ENCODE results near the gene CASP2. TPM values are rescaled to one million over a fixed set of nuclear protein-coding genes. Genes with fewer than 3 reads are reported as not detected.
"Not testable (repeated sequence)": the region's sequence is repeated elsewhere in the genome, so short reads cannot be mapped to it uniquely, and the experiment has no call there.

The CASP2 gene
- polyA plus RNA-seq, 2 donors = 6.6 to 7.2 TPM

DNA sequence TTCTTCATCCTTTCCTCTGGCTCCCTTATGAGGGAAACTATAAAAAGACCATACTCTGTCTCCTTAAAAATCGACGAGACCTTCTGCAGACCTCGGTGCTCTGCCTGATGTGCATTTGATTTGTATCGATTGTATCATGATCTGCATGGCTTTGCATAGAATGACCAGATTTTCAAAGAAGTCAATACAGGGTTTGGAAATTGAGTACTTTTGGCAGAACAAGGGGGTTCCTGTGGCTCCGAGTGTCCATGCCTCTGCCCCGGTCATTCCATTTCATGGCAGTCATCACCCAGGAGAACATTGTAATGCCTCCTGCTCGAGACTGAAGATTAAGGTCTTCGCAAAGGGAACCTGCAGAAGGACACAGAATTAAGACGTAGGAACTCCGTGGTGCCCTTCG is 685 bp downstream of the CASP2 start:
- H3K27me3 ChIP-seq (ENCODE audit: control insufficient read depth in 1 of 2, insufficient read depth in 2 of 2, low read length in 2 of 2) = no peaks in the 10 kb centered on the region
- no peaks in the 10 kb centered on the region for H3K9me3 ChIP-seq (ENCODE audit: control insufficient read depth in 2 of 2, insufficient read depth in 1 of 2, low read depth in 1 of 2, low read length in 1 of 2)
- peak overlapping the region; percentile 85 for H3K4me3 ChIP-seq (ENCODE audit: low read depth in 1 of 2, low read length in 2 of 2)
- H3K4me1 ChIP-seq (ENCODE audit: control insufficient read depth in 2 of 2, insufficient read depth in 2 of 2, low read length in 1 of 2) = peaks cover 0 to 5% of the 10 kb centered on the region in 2 donors
- WGBS, 2 donors = 1 to 2% methylated on average over 11 of the region's 11 CpGs
- H3K36me3 ChIP-seq (ENCODE audit: control insufficient read depth in 2 of 2, insufficient read depth in 2 of 2, low read length in 1 of 2) = peaks cover 8 to 12% of the 10 kb centered on the region in 2 donors
- peak overlapping the region; percentile 71 to 91 for H3K27ac ChIP-seq (ENCODE audit: low read depth in 2 of 2, low read length in 1 of 2)

DNA sequence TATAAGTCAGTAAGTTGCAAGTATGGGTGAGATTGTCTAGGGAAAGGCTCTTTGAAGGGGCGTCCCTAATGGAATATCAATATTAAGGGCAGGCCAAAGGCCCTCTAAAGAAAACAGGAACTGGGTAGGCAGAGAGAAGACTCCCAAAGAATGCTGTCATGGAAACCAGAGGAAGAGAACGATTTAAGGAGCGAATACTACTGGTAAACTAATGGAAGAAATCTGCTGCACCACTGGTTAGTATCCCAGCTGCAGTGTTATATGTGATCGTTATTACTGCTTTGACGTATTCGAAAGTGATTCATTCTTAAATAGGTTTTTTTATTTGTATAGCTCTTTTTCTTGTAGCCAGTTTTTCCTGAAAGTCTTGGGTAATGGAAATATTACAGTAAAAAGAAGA is 1.3 kb downstream of the CASP2 start:
- Histone ChIP-seq H3K27ac (ENCODE audit: low read depth in 2 of 2, low read length in 1 of 2) (no peak overlapping the region), H3K36me3 (ENCODE audit: control insufficient read depth in 2 of 2, insufficient read depth in 2 of 2, low read length in 1 of 2) (peaks cover 9 to 14% of the 10 kb centered on the region in 2 donors), H3K9me3 (ENCODE audit: control insufficient read depth in 2 of 2, insufficient read depth in 1 of 2, low read depth in 1 of 2, low read length in 1 of 2) (no peaks in the 10 kb centered on the region), H3K4me1 (ENCODE audit: control insufficient read depth in 2 of 2, insufficient read depth in 2 of 2, low read length in 1 of 2) (peaks cover 0 to 5% of the 10 kb centered on the region in 2 donors), H3K4me3 (ENCODE audit: low read depth in 1 of 2, low read length in 2 of 2) (peak overlapping the region in 1 of 2 donors; percentile 85), H3K27me3 (ENCODE audit: control insufficient read depth in 1 of 2, insufficient read depth in 2 of 2, low read length in 2 of 2) (no peaks in the 10 kb centered on the region)
- 12 to 16% methylated on average over 6 of the region's 6 CpGs for WGBS, 2 donors

DNA sequence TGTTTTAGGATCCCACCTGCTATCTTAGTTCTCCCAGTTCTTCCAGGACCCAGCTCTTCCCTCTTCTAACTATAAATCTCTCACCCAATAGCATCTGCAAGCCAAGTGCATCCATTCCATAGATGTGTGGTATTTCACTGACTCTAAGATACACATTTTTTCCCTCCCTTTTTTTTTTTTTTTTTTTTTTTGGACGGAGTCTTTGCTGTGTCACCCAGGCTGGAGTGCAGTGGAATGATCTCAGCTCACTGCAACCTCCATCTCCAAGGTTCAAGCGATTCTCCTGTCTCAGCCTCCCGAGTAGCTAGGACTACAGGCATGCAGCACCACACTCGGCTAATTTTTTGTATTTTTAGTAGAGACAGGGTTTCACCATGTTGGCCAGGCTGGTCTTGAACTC is 1.7 kb downstream of the CASP2 start:
- Histone ChIP-seq H3K36me3 (ENCODE audit: control insufficient read depth in 2 of 2, insufficient read depth in 2 of 2, low read length in 1 of 2) (peaks cover 12 to 19% of the 10 kb centered on the region in 2 donors), H3K4me3 (ENCODE audit: low read depth in 1 of 2, low read length in 2 of 2) (peak overlapping the region in 1 of 2 donors; percentile 85)
- not testable (repeated sequence) for H3K9me3 ChIP-seq (ENCODE audit: control insufficient read depth in 2 of 2, insufficient read depth in 1 of 2, low read depth in 1 of 2, low read length in 1 of 2); H3K27me3 ChIP-seq (ENCODE audit: control insufficient read depth in 1 of 2, insufficient read depth in 2 of 2, low read length in 2 of 2); H3K4me1 ChIP-seq (ENCODE audit: control insufficient read depth in 2 of 2, insufficient read depth in 2 of 2, low read length in 1 of 2); H3K27ac ChIP-seq (ENCODE audit: low read depth in 2 of 2, low read length in 1 of 2)
- 50 to 57% methylated on average over 4 of the region's 4 CpGs for WGBS, 2 donors

DNA sequence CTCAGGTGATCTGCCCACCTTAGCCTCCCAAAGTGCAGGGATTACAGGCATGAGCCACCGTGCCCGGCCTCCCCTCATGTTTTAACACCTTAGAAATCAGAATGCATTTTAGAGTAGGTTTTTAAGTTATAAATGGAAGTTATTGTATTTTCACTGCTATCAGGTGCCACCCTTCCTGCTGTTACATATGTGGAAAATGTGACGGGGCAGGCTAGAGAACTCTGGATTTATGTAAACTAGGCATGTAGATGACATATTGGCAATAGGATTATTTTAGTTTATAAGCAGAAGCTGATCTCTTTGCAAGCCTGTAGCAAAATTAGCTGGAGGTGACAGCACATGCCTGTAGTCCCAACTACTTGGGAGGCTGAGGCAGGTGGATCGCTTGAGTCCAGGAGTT is 2.1 kb downstream of the CASP2 start:
- Histone ChIP-seq H3K4me3 (ENCODE audit: low read depth in 1 of 2, low read length in 2 of 2) (no peak overlapping the region), H3K36me3 (ENCODE audit: control insufficient read depth in 2 of 2, insufficient read depth in 2 of 2, low read length in 1 of 2) (peaks cover 12 to 19% of the 10 kb centered on the region in 2 donors), H3K27ac (ENCODE audit: low read depth in 2 of 2, low read length in 1 of 2) (no peak overlapping the region), H3K27me3 (ENCODE audit: control insufficient read depth in 1 of 2, insufficient read depth in 2 of 2, low read length in 2 of 2) (no peaks in the 10 kb centered on the region), H3K4me1 (ENCODE audit: control insufficient read depth in 2 of 2, insufficient read depth in 2 of 2, low read length in 1 of 2) (peaks cover 0 to 5% of the 10 kb centered on the region in 2 donors), H3K9me3 (ENCODE audit: control insufficient read depth in 2 of 2, insufficient read depth in 1 of 2, low read depth in 1 of 2, low read length in 1 of 2) (no peaks in the 10 kb centered on the region)
- 68 to 69% methylated on average over 4 of the region's 4 CpGs for WGBS, 2 donors

DNA sequence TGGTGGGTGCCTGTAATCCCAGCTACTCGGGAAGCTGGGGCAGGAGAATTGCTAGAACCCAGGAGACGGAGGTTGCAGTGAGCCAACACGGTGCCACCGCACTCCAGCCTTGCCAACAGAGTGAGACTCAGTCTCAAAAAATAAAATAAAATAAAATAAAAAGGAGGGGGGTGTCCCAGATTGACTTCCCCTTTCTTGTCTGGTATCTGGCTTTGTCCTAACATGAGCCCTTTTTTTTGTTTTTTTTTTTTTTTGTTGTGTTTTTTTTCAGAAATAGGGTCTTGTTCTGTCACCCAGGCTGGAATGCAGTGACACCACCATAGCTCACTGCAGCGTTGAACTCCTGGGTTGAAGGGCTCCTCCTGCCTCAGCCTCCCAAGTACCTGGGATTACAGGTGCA is 4.7 kb downstream of the CASP2 start:
- H3K36me3 ChIP-seq (ENCODE audit: control insufficient read depth in 2 of 2, insufficient read depth in 2 of 2, low read length in 1 of 2) = peaks cover 16 to 22% of the 10 kb centered on the region in 2 donors
- no peak overlapping the region for H3K4me3 ChIP-seq (ENCODE audit: low read depth in 1 of 2, low read length in 2 of 2)
- 97% methylated on average over 5 of the region's 5 CpGs for WGBS, 2 donors
- no peaks in the 10 kb centered on the region for H3K9me3 ChIP-seq (ENCODE audit: control insufficient read depth in 2 of 2, insufficient read depth in 1 of 2, low read depth in 1 of 2, low read length in 1 of 2)
- no peaks in the 10 kb centered on the region for H3K27me3 ChIP-seq (ENCODE audit: control insufficient read depth in 1 of 2, insufficient read depth in 2 of 2, low read length in 2 of 2)
- H3K4me1 ChIP-seq (ENCODE audit: control insufficient read depth in 2 of 2, insufficient read depth in 2 of 2, low read length in 1 of 2) = peaks cover 0 to 2% of the 10 kb centered on the region in 2 donors
- H3K27ac ChIP-seq (ENCODE audit: low read depth in 2 of 2, low read length in 1 of 2) = no peak overlapping the region

DNA sequence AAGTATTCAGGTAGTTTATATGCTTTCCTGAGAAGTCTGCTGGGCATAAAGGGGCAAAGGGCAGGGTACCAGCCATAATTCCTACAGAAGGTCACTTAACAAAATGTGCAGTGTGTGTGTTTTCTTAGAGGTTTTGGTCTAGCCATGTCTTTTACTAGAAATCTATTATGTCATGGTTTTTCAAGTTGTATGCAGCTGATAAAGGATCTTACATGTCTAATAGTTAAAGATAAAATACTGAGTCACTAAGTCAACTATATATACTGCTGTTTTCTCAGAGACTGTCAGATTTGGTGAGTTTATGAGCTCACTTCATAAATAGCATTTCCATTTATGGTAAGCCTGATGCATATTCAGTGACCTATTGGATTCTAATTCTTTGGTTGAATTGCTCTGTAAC is 7.7 kb downstream of the CASP2 start:
- no peaks in the 10 kb centered on the region for H3K27me3 ChIP-seq (ENCODE audit: control insufficient read depth in 1 of 2, insufficient read depth in 2 of 2, low read length in 2 of 2)
- peaks cover 0 to 2% of the 10 kb centered on the region in 2 donors for H3K4me1 ChIP-seq (ENCODE audit: control insufficient read depth in 2 of 2, insufficient read depth in 2 of 2, low read length in 1 of 2)
- no peak overlapping the region for H3K27ac ChIP-seq (ENCODE audit: low read depth in 2 of 2, low read length in 1 of 2)
- H3K9me3 ChIP-seq (ENCODE audit: control insufficient read depth in 2 of 2, insufficient read depth in 1 of 2, low read depth in 1 of 2, low read length in 1 of 2) = no peaks in the 10 kb centered on the region
- peaks cover 25 to 34% of the 10 kb centered on the region in 2 donors for H3K36me3 ChIP-seq (ENCODE audit: control insufficient read depth in 2 of 2, insufficient read depth in 2 of 2, low read length in 1 of 2)
- H3K4me3 ChIP-seq (ENCODE audit: low read depth in 1 of 2, low read length in 2 of 2) = no peak overlapping the region

DNA sequence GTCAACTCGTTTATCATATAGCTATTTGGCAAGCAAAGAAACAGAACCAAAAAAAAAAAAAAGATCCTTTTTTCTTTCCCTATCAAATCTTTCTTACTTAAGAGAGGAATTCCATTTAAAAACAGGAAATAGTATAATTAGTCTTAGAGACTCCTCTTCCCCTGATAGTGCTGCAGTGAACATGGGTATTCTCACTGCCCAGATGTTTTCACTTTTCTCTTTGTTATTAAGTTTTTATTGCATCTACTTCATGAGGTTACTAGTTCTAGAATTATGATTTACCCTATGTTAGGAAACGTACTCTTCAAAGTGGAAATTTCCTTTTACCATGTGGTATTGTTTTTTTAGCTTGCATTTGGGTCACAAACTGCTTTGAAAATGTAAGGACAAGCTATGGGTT is 8.5 kb downstream of the CASP2 start:
- H3K27me3 ChIP-seq (ENCODE audit: control insufficient read depth in 1 of 2, insufficient read depth in 2 of 2, low read length in 2 of 2) = no peaks in the 10 kb centered on the region
- WGBS, 2 donors = 47 to 70% methylated on average over 2 of the region's 2 CpGs
- no peak overlapping the region for H3K4me3 ChIP-seq (ENCODE audit: low read depth in 1 of 2, low read length in 2 of 2)
- H3K4me1 ChIP-seq (ENCODE audit: control insufficient read depth in 2 of 2, insufficient read depth in 2 of 2, low read length in 1 of 2) = peaks cover 0 to 2% of the 10 kb centered on the region in 2 donors
- H3K36me3 ChIP-seq (ENCODE audit: control insufficient read depth in 2 of 2, insufficient read depth in 2 of 2, low read length in 1 of 2) = peaks cover 25 to 34% of the 10 kb centered on the region in 2 donors
- no peaks in the 10 kb centered on the region for H3K9me3 ChIP-seq (ENCODE audit: control insufficient read depth in 2 of 2, insufficient read depth in 1 of 2, low read depth in 1 of 2, low read length in 1 of 2)
- no peak overlapping the region for H3K27ac ChIP-seq (ENCODE audit: low read depth in 2 of 2, low read length in 1 of 2)

DNA sequence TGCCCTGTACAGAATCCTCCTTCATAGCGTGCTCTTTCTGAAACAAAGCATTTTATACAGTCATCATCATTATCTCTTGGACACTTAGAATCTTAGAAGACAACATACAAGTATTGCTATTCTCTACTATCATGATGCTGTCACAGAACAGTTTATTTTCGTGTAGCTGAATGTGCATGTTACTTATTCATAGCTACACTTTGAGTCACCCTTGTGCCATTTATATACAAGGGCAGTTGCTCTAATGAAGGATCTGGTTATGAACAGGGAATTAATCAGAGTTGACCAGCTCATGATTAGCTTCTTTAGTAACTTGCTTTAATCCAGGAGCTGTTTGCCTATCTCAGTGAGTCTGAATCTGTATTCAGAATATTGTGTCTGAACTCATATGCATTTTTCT is 11.2 kb downstream of the CASP2 start:
- Histone ChIP-seq H3K27me3 (ENCODE audit: control insufficient read depth in 1 of 2, insufficient read depth in 2 of 2, low read length in 2 of 2) (no peaks in the 10 kb centered on the region), H3K27ac (ENCODE audit: low read depth in 2 of 2, low read length in 1 of 2) (no peak overlapping the region), H3K4me1 (ENCODE audit: control insufficient read depth in 2 of 2, insufficient read depth in 2 of 2, low read length in 1 of 2) (peaks cover 0 to 2% of the 10 kb centered on the region in 2 donors), H3K9me3 (ENCODE audit: control insufficient read depth in 2 of 2, insufficient read depth in 1 of 2, low read depth in 1 of 2, low read length in 1 of 2) (no peaks in the 10 kb centered on the region), H3K36me3 (ENCODE audit: control insufficient read depth in 2 of 2, insufficient read depth in 2 of 2, low read length in 1 of 2) (peaks cover 18 to 25% of the 10 kb centered on the region in 2 donors), H3K4me3 (ENCODE audit: low read depth in 1 of 2, low read length in 2 of 2) (no peak overlapping the region)
- WGBS, 2 donors = 84% methylated on average over 2 of the region's 2 CpGs

DNA sequence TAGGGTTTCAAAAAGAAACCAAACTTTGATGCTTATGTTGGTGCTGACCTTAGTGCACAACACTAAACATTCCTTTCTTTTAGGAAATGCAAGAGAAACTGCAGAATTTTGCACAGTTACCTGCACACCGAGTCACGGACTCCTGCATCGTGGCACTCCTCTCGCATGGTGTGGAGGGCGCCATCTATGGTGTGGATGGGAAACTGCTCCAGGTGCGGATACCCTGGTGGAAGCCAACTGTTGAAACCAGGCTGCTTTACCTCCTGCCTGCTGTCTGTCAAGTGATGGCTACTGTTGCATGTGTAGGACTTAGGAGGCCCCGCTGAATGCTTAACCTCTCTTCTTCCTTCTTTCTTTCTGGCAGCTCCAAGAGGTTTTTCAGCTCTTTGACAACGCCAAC is 11.7 kb downstream of the CASP2 start:
- Histone ChIP-seq H3K27ac (ENCODE audit: low read depth in 2 of 2, low read length in 1 of 2) (no peak overlapping the region), H3K4me3 (ENCODE audit: low read depth in 1 of 2, low read length in 2 of 2) (no peak overlapping the region), H3K4me1 (ENCODE audit: control insufficient read depth in 2 of 2, insufficient read depth in 2 of 2, low read length in 1 of 2) (peaks cover 0 to 2% of the 10 kb centered on the region in 2 donors), H3K36me3 (ENCODE audit: control insufficient read depth in 2 of 2, insufficient read depth in 2 of 2, low read length in 1 of 2) (peaks cover 19 to 25% of the 10 kb centered on the region in 2 donors), H3K27me3 (ENCODE audit: control insufficient read depth in 1 of 2, insufficient read depth in 2 of 2, low read length in 2 of 2) (no peaks in the 10 kb centered on the region), H3K9me3 (ENCODE audit: control insufficient read depth in 2 of 2, insufficient read depth in 1 of 2, low read depth in 1 of 2, low read length in 1 of 2) (no peaks in the 10 kb centered on the region)
- WGBS, 2 donors = 72 to 74% methylated on average over 8 of the region's 8 CpGs

All from esophagus (tissue), 2 donors.